Osteocyte (in vitro differentiated cells): ENCODE results near the gene CDH23. TPM values are rescaled to one million over a fixed set of nuclear protein-coding genes. Genes with fewer than 3 reads are reported as not detected.

Source experiments
- DNase-seq: peaks from one replicate; pipeline ENCODE4 v3.0.0; 2021; ENCODE audit warnings: mixed read lengths; ENCODE audit not compliant: unreplicated experiment; ENCODE audit errors: extremely low spot score
- H3K27ac Mint-ChIP-seq: one replicate; pipeline ENCODE4 v1.8.0; 2021; ENCODE audit warnings: mild to moderate bottlenecking, mixed read lengths; ENCODE audit not compliant: unreplicated experiment
- H3K27me3 Mint-ChIP-seq: one replicate; pipeline ENCODE4 v1.8.0; 2021; ENCODE audit warnings: mixed read lengths; ENCODE audit not compliant: unreplicated experiment
- H3K36me3 Mint-ChIP-seq: one replicate; pipeline ENCODE4 v1.8.0; 2021; ENCODE audit warnings: mixed read lengths; ENCODE audit not compliant: unreplicated experiment
- H3K4me1 Mint-ChIP-seq: one replicate; pipeline ENCODE4 v1.8.0; 2021; ENCODE audit warnings: mixed read lengths; ENCODE audit not compliant: unreplicated experiment
- H3K4me3 Mint-ChIP-seq: one replicate; pipeline ENCODE4 v1.8.0; 2021; ENCODE audit warnings: mild to moderate bottlenecking, moderate library complexity, mixed read lengths; ENCODE audit not compliant: unreplicated experiment
- H3K9me3 Mint-ChIP-seq: one replicate; pipeline ENCODE4 v1.8.0; 2021; ENCODE audit warnings: mixed read lengths; ENCODE audit not compliant: unreplicated experiment
- CTCF ChIP-seq: fragments of 200-600 bp; sonication (generic); IDR thresholded peaks from 2 replicates; pipeline ENCODE4 v1.5.0; 2021; ENCODE audit warnings: antibody characterized with exemption, mild to moderate bottlenecking, moderate library complexity
- total RNA-seq: library from RNA; stranded (reverse); gene quantifications from 2 replicates; pipeline ENCODE4 v1.2.1, GENCODE V29; 2021

Gene CDH23
- total RNA-seq, 1 donor from 2014 or later = not detected

- H3K4me1 Mint-ChIP-seq = peaks cover 3% of the 10 kb centered on the region
- DNase-seq = no peak
- no peak overlapping the region for H3K4me3 Mint-ChIP-seq
- peaks cover 8% of the 10 kb centered on the region for H3K27me3 Mint-ChIP-seq
- TF ChIP-seq CTCF = no peak
- H3K27ac Mint-ChIP-seq = no peak overlapping the region
- no peaks in the 10 kb centered on the region for H3K9me3 Mint-ChIP-seq
- H3K36me3 Mint-ChIP-seq = no peaks in the 10 kb centered on the region
Measured at GRCh38 chr10:71649631-71650030, 252.9 kb downstream of the CDH23 start.

GRCh38 chr10:71650397-71650796 is 253.7 kb downstream of the CDH23 start:
- no peak for DNase-seq
- no peak overlapping the region for H3K27ac Mint-ChIP-seq
- H3K4me1 Mint-ChIP-seq = peaks cover 3% of the 10 kb centered on the region
- H3K36me3 Mint-ChIP-seq = no peaks in the 10 kb centered on the region
- no peaks in the 10 kb centered on the region for H3K9me3 Mint-ChIP-seq
- H3K27me3 Mint-ChIP-seq = peaks cover 7% of the 10 kb centered on the region
- no peak for TF ChIP-seq CTCF
- H3K4me3 Mint-ChIP-seq = no peak overlapping the region

GRCh38 chr10:71651428-71651827 is 254.7 kb downstream of the CDH23 start:
- no peak for TF ChIP-seq CTCF
- no peak overlapping the region for H3K27ac Mint-ChIP-seq
- H3K27me3 Mint-ChIP-seq = peaks cover 5% of the 10 kb centered on the region
- no peak for DNase-seq
- H3K9me3 Mint-ChIP-seq = no peaks in the 10 kb centered on the region
- H3K36me3 Mint-ChIP-seq = no peaks in the 10 kb centered on the region
- peaks cover 3% of the 10 kb centered on the region for H3K4me1 Mint-ChIP-seq
- no peak overlapping the region for H3K4me3 Mint-ChIP-seq

GRCh38 chr10:71651928-71652327 is 255.2 kb downstream of the CDH23 start:
- peaks cover 3% of the 10 kb centered on the region for H3K4me1 Mint-ChIP-seq
- H3K27ac Mint-ChIP-seq = no peak overlapping the region
- H3K36me3 Mint-ChIP-seq = no peaks in the 10 kb centered on the region
- H3K9me3 Mint-ChIP-seq = no peaks in the 10 kb centered on the region
- DNase-seq = no peak
- no peak for TF ChIP-seq CTCF
- H3K4me3 Mint-ChIP-seq = no peak overlapping the region
- H3K27me3 Mint-ChIP-seq = peaks cover 5% of the 10 kb centered on the region

- no peak for DNase-seq
- peaks cover 5% of the 10 kb centered on the region for H3K27me3 Mint-ChIP-seq
- no peak overlapping the region for H3K27ac Mint-ChIP-seq
- no peak overlapping the region for H3K4me3 Mint-ChIP-seq
- peaks cover 3% of the 10 kb centered on the region for H3K4me1 Mint-ChIP-seq
- no peaks in the 10 kb centered on the region for H3K9me3 Mint-ChIP-seq
- TF ChIP-seq CTCF = no peak
- H3K36me3 Mint-ChIP-seq = no peaks in the 10 kb centered on the region
Measured at GRCh38 chr10:71653044-71653443, 256.3 kb downstream of the CDH23 start.
